Cardiac muscle cell (in vitro differentiated cells and primary cell): Measurements from ENCODE around the gene DSG3. TPM values are rescaled to one million over a fixed set of nuclear protein-coding genes. Genes with fewer than 3 reads are reported as not detected.

Experiments
- DNase-seq, 2 donors: peaks; one replicate each; pipeline versions ENCODE4 v3.0.0 to v3.0.0-alpha.2; 2010 to 2017; ENCODE audit warnings: low read depth in 1 of 2, low spot score in 1 of 2
- H3K27ac ChIP-seq: fragments of 200-600 bp; sonication (generic); 2 replicates; pipeline ENCODE4 v1.5.1; 2016
- H3K27me3 ChIP-seq: fragments of 200-600 bp; sonication (generic); 2 replicates; pipeline ENCODE4 v1.6.0; 2016; ENCODE audit warnings: control low read depth
- H3K36me3 ChIP-seq: fragments of 200-600 bp; sonication (generic); 2 replicates; pipeline ENCODE4 v1.5.1; 2016; ENCODE audit warnings: control low read depth
- H3K4me1 ChIP-seq: fragments of 200-600 bp; sonication (generic); 2 replicates; pipeline ENCODE4 v1.8.1; 2017; ENCODE audit warnings: low read depth, mild to moderate bottlenecking, mixed run types
- H3K4me3 ChIP-seq: fragments of 200-600 bp; sonication (generic); 2 replicates; pipeline ENCODE4 v1.5.1; 2016; ENCODE audit warnings: mild to moderate bottlenecking
- H3K9me3 ChIP-seq: fragments of 200-600 bp; sonication (generic); 2 replicates; pipeline ENCODE4 v1.5.1; 2017; ENCODE audit warnings: low read depth, mild to moderate bottlenecking, control low read depth
- polyA plus RNA-seq: library from polyadenylated mRNA; unstranded; fragments of >200 nt; fragmentation: Nextera tagmentation; extraction: Ambion mirVana; gene quantifications from 2 replicates; pipeline ENCODE4 v1.2.1, GENCODE V29; 2016
- total RNA-seq: library from RNA; depleted of rRNA; stranded (reverse); fragments of >200 nt; gene quantifications from 2 replicates; pipeline ENCODE4 v1.2.3, GENCODE V29; 2016
- TF ChIP-seq, protein P1 (sequence below): IDR thresholded peaks from 2 replicates; pipeline ENCODE4 v1.5.1; 2012; ENCODE audit warnings: low read depth, mild to moderate bottlenecking, low read length

DSG3 gene
- total and polyA plus RNA-seq, 2 experiments from 2014 or later: 0.02 TPM; not detected in 1

DNA sequence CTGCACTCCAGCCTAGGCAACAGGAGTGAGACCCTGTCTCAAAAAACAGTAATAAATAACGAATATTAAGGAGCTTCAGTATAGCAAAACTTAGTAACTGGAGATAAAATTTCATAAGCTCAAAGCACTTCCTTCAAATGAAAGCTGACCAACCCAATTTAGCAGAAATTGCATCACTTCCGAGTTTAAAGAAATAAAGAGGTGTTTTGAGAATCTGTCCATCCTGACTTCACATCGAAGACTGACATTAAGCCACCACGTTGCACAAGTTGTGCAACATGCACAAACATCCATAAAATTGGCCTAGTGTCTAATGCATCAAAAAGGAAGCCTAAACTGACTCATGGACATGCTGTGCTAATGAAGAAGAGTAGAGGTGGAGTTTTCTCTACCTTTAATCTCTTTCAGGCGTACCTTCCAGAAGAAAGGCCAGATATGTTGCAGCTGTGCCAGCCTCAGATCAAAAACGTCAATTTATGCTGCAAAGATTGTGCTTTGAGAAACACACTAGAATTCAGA, 7.7 kb upstream of the DSG3 start:
- DNase-seq: no peak
- Histone ChIP-seq H3K27ac (no peak overlapping the region), H3K4me1 (no peaks in the 10 kb centered on the region), H3K36me3 (no peaks in the 10 kb centered on the region), H3K4me3 (no peak overlapping the region), H3K9me3 (no peaks in the 10 kb centered on the region), H3K27me3 (peaks cover 3% of the 10 kb centered on the region)
- TF ChIP-seq, protein P1, sequence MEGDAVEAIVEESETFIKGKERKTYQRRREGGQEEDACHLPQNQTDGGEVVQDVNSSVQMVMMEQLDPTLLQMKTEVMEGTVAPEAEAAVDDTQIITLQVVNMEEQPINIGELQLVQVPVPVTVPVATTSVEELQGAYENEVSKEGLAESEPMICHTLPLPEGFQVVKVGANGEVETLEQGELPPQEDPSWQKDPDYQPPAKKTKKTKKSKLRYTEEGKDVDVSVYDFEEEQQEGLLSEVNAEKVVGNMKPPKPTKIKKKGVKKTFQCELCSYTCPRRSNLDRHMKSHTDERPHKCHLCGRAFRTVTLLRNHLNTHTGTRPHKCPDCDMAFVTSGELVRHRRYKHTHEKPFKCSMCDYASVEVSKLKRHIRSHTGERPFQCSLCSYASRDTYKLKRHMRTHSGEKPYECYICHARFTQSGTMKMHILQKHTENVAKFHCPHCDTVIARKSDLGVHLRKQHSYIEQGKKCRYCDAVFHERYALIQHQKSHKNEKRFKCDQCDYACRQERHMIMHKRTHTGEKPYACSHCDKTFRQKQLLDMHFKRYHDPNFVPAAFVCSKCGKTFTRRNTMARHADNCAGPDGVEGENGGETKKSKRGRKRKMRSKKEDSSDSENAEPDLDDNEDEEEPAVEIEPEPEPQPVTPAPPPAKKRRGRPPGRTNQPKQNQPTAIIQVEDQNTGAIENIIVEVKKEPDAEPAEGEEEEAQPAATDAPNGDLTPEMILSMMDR: no peak

DNA sequence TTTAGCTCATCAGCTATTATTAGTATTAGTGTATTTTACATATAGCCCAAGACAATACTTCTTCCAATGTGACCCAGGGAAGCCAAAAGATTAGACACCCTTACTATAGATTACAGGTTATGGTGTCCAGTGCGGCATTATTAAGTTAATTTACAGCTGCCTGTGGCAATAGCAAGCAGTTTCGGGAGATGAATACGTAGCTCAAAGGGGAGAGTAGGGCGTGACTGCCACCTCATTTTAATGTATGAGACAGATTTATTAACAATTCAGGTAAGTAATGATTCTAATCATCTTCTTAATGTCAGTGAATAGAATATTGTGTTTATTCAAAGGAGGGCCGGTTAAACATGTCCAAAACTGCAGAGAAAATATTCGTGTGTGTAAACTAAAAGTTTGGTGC, 6.8 kb upstream of the DSG3 start:
- no peak for DNase-seq
- H3K36me3 ChIP-seq: no peaks in the 10 kb centered on the region

DNA sequence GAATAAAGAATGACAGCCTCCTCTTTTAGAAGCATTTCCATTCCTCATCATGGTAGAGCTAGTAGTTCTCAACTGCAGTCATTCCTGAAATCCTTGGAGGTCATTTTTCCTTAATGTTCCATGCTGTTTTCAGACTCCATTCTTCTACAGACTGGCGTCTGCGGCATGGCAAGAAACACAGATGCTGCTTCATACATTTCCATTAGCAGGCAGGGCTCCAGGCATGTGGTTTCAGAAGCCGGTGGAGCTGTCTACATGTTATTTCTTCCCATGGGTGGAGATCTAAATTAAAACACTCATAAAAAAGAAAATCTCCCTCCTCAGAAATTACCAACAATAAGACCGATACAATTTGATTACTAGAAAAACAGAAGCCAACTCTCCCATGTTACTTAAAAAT, 6.0 kb upstream of the DSG3 start:
- DNase-seq: no peak
- Histone ChIP-seq H3K36me3 (no peaks in the 10 kb centered on the region), H3K27me3 (peaks cover 3% of the 10 kb centered on the region), H3K27ac (no peak overlapping the region), H3K9me3 (no peaks in the 10 kb centered on the region), H3K4me3 (no peak overlapping the region), H3K4me1 (no peaks in the 10 kb centered on the region)
- TF ChIP-seq, protein P1: no peak

More for the DNA sequence above, 6.8 kb upstream of the DSG3 start:
- TF ChIP-seq, protein P1: no peak
- H3K27me3 ChIP-seq: peaks cover 3% of the 10 kb centered on the region
- H3K27ac ChIP-seq: no peak overlapping the region
- H3K4me3 ChIP-seq: no peak overlapping the region
- no peaks in the 10 kb centered on the region for H3K9me3 ChIP-seq
- no peaks in the 10 kb centered on the region for H3K4me1 ChIP-seq

DNA sequence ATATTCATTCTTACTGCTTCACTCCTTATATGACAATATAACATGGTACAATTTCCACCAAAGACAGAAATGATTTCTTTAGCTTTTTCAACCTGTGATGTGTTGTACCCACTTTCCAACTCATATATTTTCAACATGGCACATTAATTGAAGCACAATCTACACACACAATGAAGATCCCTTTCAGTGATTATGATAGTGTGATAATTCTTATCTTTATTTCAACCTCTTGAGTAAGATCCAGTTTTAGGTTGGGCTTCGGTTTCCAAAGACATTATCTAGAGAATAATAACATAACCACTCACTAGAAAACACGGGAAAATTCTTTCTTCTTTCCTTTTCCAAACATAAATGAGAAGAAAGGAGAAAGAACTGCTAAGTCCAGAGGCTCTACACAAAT, 3.4 kb upstream of the DSG3 start:
- TF ChIP-seq, protein P1: no peak

DNA sequence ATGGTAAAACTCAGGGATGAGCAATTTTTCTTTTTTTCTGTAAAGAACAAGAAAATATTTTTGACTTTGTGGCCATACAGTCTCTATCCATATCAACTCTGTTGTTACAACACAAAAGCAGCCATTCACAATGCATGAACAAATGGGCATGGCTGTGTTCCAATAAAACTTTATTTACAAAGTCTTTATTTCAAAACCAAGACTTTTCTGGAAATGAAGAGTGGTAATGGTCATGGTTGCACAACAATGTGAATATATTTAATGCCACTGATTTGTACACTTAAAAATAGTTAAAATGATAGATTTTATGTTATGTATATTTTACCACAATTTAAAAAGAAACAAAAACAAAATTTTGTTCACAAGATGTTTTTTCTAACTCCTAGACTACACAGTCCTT, 1.6 kb upstream of the DSG3 start:
- Histone ChIP-seq H3K9me3 (no peaks in the 10 kb centered on the region), H3K36me3 (no peaks in the 10 kb centered on the region), H3K4me1 (no peaks in the 10 kb centered on the region), H3K27me3 (peaks cover 3% of the 10 kb centered on the region), H3K4me3 (no peak overlapping the region), H3K27ac (no peak overlapping the region)
- DNase-seq: no peak
- TF ChIP-seq, protein P1: no peak

More for the DNA sequence above, 3.4 kb upstream of the DSG3 start:
- H3K27me3 ChIP-seq: peaks cover 3% of the 10 kb centered on the region
- no peak overlapping the region for H3K4me3 ChIP-seq
- H3K4me1 ChIP-seq: no peaks in the 10 kb centered on the region
- no peak overlapping the region for H3K27ac ChIP-seq
- H3K36me3 ChIP-seq: no peaks in the 10 kb centered on the region
- no peak for DNase-seq
- no peaks in the 10 kb centered on the region for H3K9me3 ChIP-seq
